Heart left ventricle (tissue), 13 donors: ENCODE results near the gene FLCN.

ENCODE experiments used
- POLR2A ChIP-seq, 2 donors: fragments of 450-650 bp; IDR thresholded peaks; one replicate each; pipeline ENCODE4 v1.6.1; 2017; ENCODE audit warnings: antibody characterized with exemption in 2 of 2, mild to moderate bottlenecking in 2 of 2, moderate library complexity in 2 of 2
- TF ChIP-seq, protein P1 (sequence below), 12 donors: fragments of 200-600 bp; sonication (generic) in 4 of 12; IDR thresholded peaks; one replicate each; pipeline versions ENCODE4 v1.5.0 to v1.8.0; 2018 to 2022; ENCODE audit warnings: antibody characterized with exemption in 12 of 12, mild to moderate bottlenecking in 5 of 12
- donor health status: ischemic (EF 13 %, LVEDD 7.1; RV severe dilation, severe dysfunction).
- donor health status: DM: no; HTN: yes; CAD: no.
- donor health status: DM: no; HTN: no; CAD: no.
- donor health status: ischemic (EF 25% LVEDD 6.9; RV normal size, moderate dysfunction).
- donor health status: ischemic (EF 25% LVEDD 5.7; RV mildly dilated, moderate dysfunction).
- donor health status: ischemic (EF 35%, LVEDD 5.7; RV mildly dilated, moderate dysfunction).
- donor health status: nonischemic (EF 11% LVEDD 7.7; RV severe dilation, severe dysfunction).
- donor health status: DM: yes; HTN: yes; CAD: no.
- donor health status: PGD.
- donor health status: ischemic (EF 29% LVEDD 5.4; RV normal size, mild dysfunction).
- donor health status: nonischemic (EF 23%, LVEDD 6.1; RV moderate dilation, normal function).

DNA sequence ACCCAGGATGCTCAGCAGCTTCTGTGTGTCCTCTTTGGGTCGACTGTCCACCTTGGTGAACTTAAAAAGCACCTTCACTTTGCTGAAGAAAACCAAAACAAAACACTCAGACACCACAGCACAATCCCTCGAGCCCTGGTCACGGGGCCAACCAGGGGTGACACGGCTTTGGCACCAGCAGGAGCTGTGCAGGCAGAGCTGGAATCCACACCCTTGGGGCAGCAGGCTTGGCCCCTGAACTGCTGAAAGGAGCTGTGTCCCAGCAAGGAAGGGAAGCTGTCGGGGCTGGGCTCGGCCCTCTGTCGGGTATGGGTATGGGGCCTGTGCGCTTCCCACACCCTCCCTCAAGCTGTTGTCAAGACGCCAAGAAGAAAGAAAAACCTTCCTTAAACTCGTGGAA, 23.2 kb downstream of the FLCN start:
- TF ChIP-seq, protein P1, sequence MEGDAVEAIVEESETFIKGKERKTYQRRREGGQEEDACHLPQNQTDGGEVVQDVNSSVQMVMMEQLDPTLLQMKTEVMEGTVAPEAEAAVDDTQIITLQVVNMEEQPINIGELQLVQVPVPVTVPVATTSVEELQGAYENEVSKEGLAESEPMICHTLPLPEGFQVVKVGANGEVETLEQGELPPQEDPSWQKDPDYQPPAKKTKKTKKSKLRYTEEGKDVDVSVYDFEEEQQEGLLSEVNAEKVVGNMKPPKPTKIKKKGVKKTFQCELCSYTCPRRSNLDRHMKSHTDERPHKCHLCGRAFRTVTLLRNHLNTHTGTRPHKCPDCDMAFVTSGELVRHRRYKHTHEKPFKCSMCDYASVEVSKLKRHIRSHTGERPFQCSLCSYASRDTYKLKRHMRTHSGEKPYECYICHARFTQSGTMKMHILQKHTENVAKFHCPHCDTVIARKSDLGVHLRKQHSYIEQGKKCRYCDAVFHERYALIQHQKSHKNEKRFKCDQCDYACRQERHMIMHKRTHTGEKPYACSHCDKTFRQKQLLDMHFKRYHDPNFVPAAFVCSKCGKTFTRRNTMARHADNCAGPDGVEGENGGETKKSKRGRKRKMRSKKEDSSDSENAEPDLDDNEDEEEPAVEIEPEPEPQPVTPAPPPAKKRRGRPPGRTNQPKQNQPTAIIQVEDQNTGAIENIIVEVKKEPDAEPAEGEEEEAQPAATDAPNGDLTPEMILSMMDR (IDR thresholded peaks at IDR 0.05), result no peak
- no peak for TF ChIP-seq POLR2A (IDR thresholded peaks at IDR 0.05)
